Neural crest cell (in vitro differentiated cells): ENCODE measurements around the gene OLIG2. TPM values are rescaled to one million over a fixed set of nuclear protein-coding genes. Genes with fewer than 3 reads are reported as not detected.
A peak's percentile ranks its signal among the peaks of the same experiment; 100 is the strongest.

Experiments
- DNase-seq: peaks from one replicate; pipeline ENCODE4 v3.0.0; 2021; ENCODE audit warnings: low read depth, mixed read lengths, low spot score
- H3K27ac Mint-ChIP-seq: one replicate; pipeline ENCODE4 v1.8.0; 2021; ENCODE audit warnings: mild to moderate bottlenecking, mixed read lengths; ENCODE audit not compliant: unreplicated experiment
- H3K27me3 Mint-ChIP-seq: 2 replicates; pipeline ENCODE4 v1.8.0; 2021; ENCODE audit warnings: low read depth, mild to moderate bottlenecking, mixed read lengths
- H3K36me3 Mint-ChIP-seq: 2 replicates; pipeline ENCODE4 v1.8.0; 2021; ENCODE audit warnings: low read depth, mild to moderate bottlenecking, mixed read lengths
- H3K4me1 Mint-ChIP-seq: 2 replicates; pipeline ENCODE4 v1.8.0; 2021; ENCODE audit warnings: mixed read lengths
- H3K4me3 Mint-ChIP-seq: one replicate; pipeline ENCODE4 v1.8.0; 2021; ENCODE audit warnings: mild to moderate bottlenecking, mixed read lengths
- H3K9me3 Mint-ChIP-seq: 2 replicates; pipeline ENCODE4 v1.8.0; 2021; ENCODE audit warnings: mixed read lengths
- CTCF ChIP-seq: fragments of 200-600 bp; sonication (generic); conservative IDR thresholded peaks from 2 replicates; pipeline ENCODE4 v1.5.0; 2021; ENCODE audit warnings: antibody characterized with exemption, mild to moderate bottlenecking
- total RNA-seq: library from RNA; stranded (reverse); gene quantifications from 2 replicates; pipeline ENCODE4 v1.2.1, GENCODE V29; 2021

The OLIG2 gene
- total RNA-seq, 1 donor from 2014 or later, result 5.4 TPM

- no peak for TF ChIP-seq CTCF
- Mint-ChIP-seq H3K27ac (no peak overlapping the region), H3K9me3 (no peaks in the 10 kb centered on the region), H3K27me3 (peaks cover 94% of the 10 kb centered on the region), H3K36me3 (peaks cover under 1% of the 10 kb centered on the region), H3K4me1 (peaks cover 28% of the 10 kb centered on the region), H3K4me3 (no peak overlapping the region)
- no peak for DNase-seq
These were observed 1.9 kb downstream of the OLIG2 start for GRCh38 chr21:33027401-33028286.

GRCh38 chr21:33028287-33028670, 2.5 kb downstream of the OLIG2 start:
- Mint-ChIP-seq H3K27me3 (peaks cover 92% of the 10 kb centered on the region), H3K4me1 (peaks cover 25% of the 10 kb centered on the region)

DNA sequence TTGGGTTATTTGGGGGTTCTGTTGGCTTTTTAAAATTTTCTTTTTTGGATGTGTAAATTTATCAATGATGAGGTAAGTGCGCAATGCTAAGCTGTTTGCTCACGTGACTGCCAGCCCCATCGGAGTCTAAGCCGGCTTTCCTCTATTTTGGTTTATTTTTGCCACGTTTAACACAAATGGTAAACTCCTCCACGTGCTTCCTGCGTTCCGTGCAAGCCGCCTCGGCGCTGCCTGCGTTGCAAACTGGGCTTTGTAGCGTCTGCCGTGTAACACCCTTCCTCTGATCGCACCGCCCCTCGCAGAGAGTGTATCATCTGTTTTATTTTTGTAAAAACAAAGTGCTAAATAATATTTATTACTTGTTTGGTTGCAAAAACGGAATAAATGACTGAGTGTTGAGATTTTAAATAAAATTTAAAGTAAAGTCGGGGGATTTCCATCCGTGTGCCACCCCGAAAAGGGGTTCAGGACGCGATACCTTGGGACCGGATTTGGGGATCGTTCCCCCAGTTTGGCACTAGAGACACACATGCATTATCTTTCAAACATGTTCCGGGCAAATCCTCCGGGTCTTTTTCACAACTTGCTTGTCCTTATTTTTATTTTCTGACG, 3.1 kb downstream of the OLIG2 start:
- Mint-ChIP-seq H3K4me1 (peaks cover 24% of the 10 kb centered on the region), H3K27ac (no peak overlapping the region), H3K9me3 (no peaks in the 10 kb centered on the region), H3K27me3 (peaks cover 92% of the 10 kb centered on the region), H3K4me3 (peak overlapping the region; percentile 19), H3K36me3 (no peaks in the 10 kb centered on the region)
- TF ChIP-seq CTCF, result no peak
- no peak for DNase-seq

More at GRCh38 chr21:33028287-33028670, 2.5 kb downstream of the OLIG2 start:
- H3K9me3 Mint-ChIP-seq, result no peaks in the 10 kb centered on the region
- no peaks in the 10 kb centered on the region for H3K36me3 Mint-ChIP-seq
- no peak for DNase-seq
- TF ChIP-seq CTCF, result no peak
- H3K27ac Mint-ChIP-seq, result no peak overlapping the region
- peak overlapping the region; percentile 49 for H3K4me3 Mint-ChIP-seq

DNA sequence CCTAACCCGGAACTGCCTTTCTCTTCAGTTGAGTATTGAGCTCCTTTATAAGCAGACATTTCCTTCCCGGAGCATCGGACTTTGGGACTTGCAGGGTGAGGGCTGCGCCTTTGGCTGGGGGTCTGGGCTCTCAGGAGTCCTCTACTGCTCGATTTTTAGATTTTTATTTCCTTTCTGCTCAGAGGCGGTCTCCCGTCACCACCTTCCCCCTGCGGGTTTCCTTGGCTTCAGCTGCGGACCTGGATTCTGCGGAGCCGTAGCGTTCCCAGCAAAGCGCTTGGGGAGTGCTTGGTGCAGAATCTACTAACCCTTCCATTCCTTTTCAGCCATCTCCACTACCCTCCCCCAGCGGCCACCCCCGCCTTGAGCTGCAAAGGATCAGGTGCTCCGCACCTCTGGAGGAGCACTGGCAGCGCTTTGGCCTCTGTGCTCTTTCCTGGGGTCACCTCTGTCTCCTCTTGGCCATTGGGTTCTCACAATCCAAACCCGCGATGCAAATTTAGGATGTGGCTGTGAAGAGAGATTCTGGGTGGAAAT, 3.7 kb downstream of the OLIG2 start:
- H3K4me3 Mint-ChIP-seq, result peak overlapping the region; percentile 32
- H3K27me3 Mint-ChIP-seq, result peaks cover 92% of the 10 kb centered on the region
- H3K36me3 Mint-ChIP-seq, result no peaks in the 10 kb centered on the region
- peaks cover 18% of the 10 kb centered on the region for H3K4me1 Mint-ChIP-seq
- no peak for DNase-seq
- TF ChIP-seq CTCF, result no peak
- H3K9me3 Mint-ChIP-seq, result no peaks in the 10 kb centered on the region
- H3K27ac Mint-ChIP-seq, result no peak overlapping the region

DNA sequence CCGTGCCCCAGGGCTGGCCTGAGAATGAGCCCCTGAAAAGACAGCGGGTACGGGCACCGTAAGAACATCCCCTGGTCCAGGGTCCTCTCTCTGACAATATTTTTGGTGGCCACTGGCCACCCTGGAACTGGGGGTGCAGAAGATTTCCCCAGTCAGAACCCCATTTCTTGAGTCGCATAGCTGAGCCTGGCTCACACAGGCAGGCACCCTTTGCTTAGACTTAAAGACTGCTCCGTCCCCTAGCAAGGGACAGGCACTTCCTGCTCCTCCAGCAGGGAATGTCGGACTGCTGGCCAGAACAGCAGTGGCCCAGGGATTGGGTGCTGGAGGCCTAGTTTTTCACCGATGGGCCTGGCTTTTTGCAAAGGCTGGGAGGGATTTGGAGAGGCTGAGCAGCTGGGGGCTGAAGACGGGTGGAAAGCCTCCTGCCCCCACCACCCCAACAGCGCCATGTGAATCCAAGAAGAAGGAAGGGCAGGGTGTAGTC, 4.3 kb downstream of the OLIG2 start:
- TF ChIP-seq CTCF, result no peak
- no peak overlapping the region for H3K4me3 Mint-ChIP-seq
- H3K36me3 Mint-ChIP-seq, result no peaks in the 10 kb centered on the region
- H3K27ac Mint-ChIP-seq, result no peak overlapping the region
- peaks cover 15% of the 10 kb centered on the region for H3K4me1 Mint-ChIP-seq
- DNase-seq, result no peak
- H3K9me3 Mint-ChIP-seq, result no peaks in the 10 kb centered on the region
- H3K27me3 Mint-ChIP-seq, result peaks cover 92% of the 10 kb centered on the region
